A549 (cell line): ENCODE data around the gene CDH4. TPM values are rescaled to one million over a fixed set of nuclear protein-coding genes. Genes with fewer than 3 reads are reported as not detected.

Experiments
- ATAC-seq, 2 experiments: fragments of 200-7000 bp in 1 of 2; fragments of >200 bp in 1 of 2; cut with Nextera tagmentation in 1 of 2; cut with Tn5 transposase in 1 of 2; 3 replicates each; pipeline versions ENCODE4 v1.8.0 to v1.9.1; 2018 to 2020; ENCODE audit warnings: mild to moderate bottlenecking in 1 of 2, moderate library complexity in 1 of 2
- CTCF ChIA-PET: fragments of 300-600 bp; sonication (Branson Sonifier 250); formaldehyde crosslinking; extraction: SDS; loops from one replicate; lab custom pipeline; 2021; ENCODE audit warnings: antibody characterized with exemption, inconsistent platforms; lab: Yijun Ruan, JAX
- POLR2A ChIA-PET: fragments of 350-600 bp; formaldehyde crosslinking; extraction: SDS; loops from one replicate; lab custom pipeline; 2021; ENCODE audit warnings: antibody characterized with exemption, inconsistent platforms; lab: Yijun Ruan, JAX
- DNase-seq, 2 experiments: peaks; one replicate each; pipeline versions ENCODE4 v3.0.0 to v3.0.0-alpha.2; 2011 to 2016; ENCODE audit warnings: low read depth in 1 of 2, low spot score in 1 of 2
- FAIRE-seq: peaks from 2 replicates; lab custom pipeline; 2011; peaks lifted over from hg19 to GRCh38; lab: Jason Lieb, UNC
- H3K27ac ChIP-seq, 2 experiments: fragments of >200 bp; sonication (Bioruptor Twin); formaldehyde crosslinking; 3 replicates each; pipeline ENCODE4 v1.5.1; 2016 to 2017
- H3K4me1 ChIP-seq: fragments of >200 bp; sonication (Bioruptor Twin); formaldehyde crosslinking; 3 replicates; pipeline ENCODE4 v1.6.1; 2016
- H3K4me2 ChIP-seq: fragments of >200 bp; sonication (Bioruptor Twin); formaldehyde crosslinking; 3 replicates; pipeline ENCODE4 v1.6.1; 2016
- H3K4me3 ChIP-seq: fragments of >200 bp; sonication (Bioruptor Twin); formaldehyde crosslinking; 3 replicates; pipeline ENCODE4 v1.5.1; 2016
- H3K9me3 ChIP-seq: fragments of >200 bp; sonication (Bioruptor Twin); formaldehyde crosslinking; 3 replicates; pipeline ENCODE4 v1.6.1; 2016
- CBX2 ChIP-seq: fragments of 200-600 bp; sonication (generic); IDR thresholded peaks from 2 replicates; pipeline ENCODE4 v1.6.1; 2016; ENCODE audit warnings: low read depth, mild to moderate bottlenecking, borderline replicate concordance
- E2F6 ChIP-seq: IDR thresholded peaks from 2 replicates; pipeline ENCODE4 v1.6.1; 2012; ENCODE audit warnings: low read depth, borderline replicate concordance
- ESRRA ChIP-seq: fragments of 150-350 bp; IDR thresholded peaks from 2 replicates; pipeline ENCODE4 v1.6.1; 2014; ENCODE audit warnings: mild to moderate bottlenecking, low read length, borderline replicate concordance
- FOXS1 ChIP-seq: fragments of 250-450 bp; sonication (Bioruptor Pico); IDR thresholded peaks from 2 replicates; pipeline ENCODE4 v1.5.0; 2020; ENCODE audit warnings: mild to moderate bottlenecking, moderate library complexity
- GATA3 ChIP-seq: IDR thresholded peaks from 2 replicates; pipeline ENCODE4 v1.6.1; 2012; ENCODE audit warnings: borderline replicate concordance
- JUN ChIP-seq, 2 experiments: fragments of >200 bp; sonication (Bioruptor Twin); formaldehyde crosslinking; IDR thresholded peaks; 2 replicates in 1 of 2; 3 replicates in 1 of 2; pipeline ENCODE4 v1.6.1; 2016 to 2017
- JUNB ChIP-seq: fragments of >200 bp; sonication (Bioruptor Twin); formaldehyde crosslinking; IDR thresholded peaks from 2 replicates; pipeline ENCODE4 v1.6.1; 2016
- MAFK ChIP-seq: fragments of 450-650 bp; IDR thresholded peaks from 2 replicates; pipeline ENCODE4 v1.6.1; 2014; ENCODE audit not compliant: partially characterized antibody
- MAX ChIP-seq: IDR thresholded peaks from 2 replicates; pipeline ENCODE4 v1.6.1; 2012
- MAZ ChIP-seq: fragments of 150-350 bp; IDR thresholded peaks from 2 replicates; pipeline ENCODE4 v1.6.1; 2014; ENCODE audit warnings: antibody characterized with exemption, low read depth, low read length, borderline replicate concordance
- NFE2L2 ChIP-seq: fragments of 150-350 bp; conservative IDR thresholded peaks from 2 replicates; pipeline ENCODE4 v1.6.1; 2014; ENCODE audit warnings: low read length
- NR3C1 ChIP-seq: fragments of >200 bp; sonication (Bioruptor Twin); formaldehyde crosslinking; IDR thresholded peaks from 3 replicates; pipeline ENCODE4 v1.6.1; 2017
- PHF8 ChIP-seq: fragments of 200-600 bp; sonication (generic); IDR thresholded peaks from 2 replicates; pipeline ENCODE4 v1.6.1; 2016; ENCODE audit warnings: low read depth, mild to moderate bottlenecking, antibody characterized with exemption, moderate library complexity, borderline replicate concordance
- POLR2AphosphoS2 ChIP-seq: conservative IDR thresholded peaks from 2 replicates; pipeline ENCODE4 v1.6.1; 2012; ENCODE audit warnings: low read length, improper control_type of control experiment, inconsistent platforms
- RAD21 ChIP-seq, 2 experiments: fragments of >200 bp in 1 of 2; sonication (Bioruptor Twin) in 1 of 2; formaldehyde crosslinking in 1 of 2; IDR thresholded peaks in 1 of 2; conservative IDR thresholded peaks in 1 of 2; 2 replicates in 1 of 2; 3 replicates in 1 of 2; pipeline ENCODE4 v1.6.1; 2012 to 2018; ENCODE audit warnings: inconsistent platforms in 1 of 2
- RARB ChIP-seq: fragments of 250-450 bp; sonication (Bioruptor Pico); IDR thresholded peaks from 2 replicates; pipeline ENCODE4 v1.8.0; 2021; ENCODE audit warnings: mild to moderate bottlenecking, moderate library complexity
- RCOR1 ChIP-seq: fragments of 150-350 bp; IDR thresholded peaks from 2 replicates; pipeline ENCODE4 v1.6.1; 2014; ENCODE audit warnings: antibody characterized with exemption, low read length, low read depth
- RFX5 ChIP-seq: fragments of 450-650 bp; IDR thresholded peaks from 2 replicates; pipeline ENCODE4 v1.7.1; 2014; ENCODE audit warnings: antibody characterized with exemption, mild to moderate bottlenecking, moderate library complexity
- SREBF2 ChIP-seq: fragments of 450-650 bp; IDR thresholded peaks from 2 replicates; pipeline ENCODE4 v1.6.1; 2014; ENCODE audit warnings: mild to moderate bottlenecking, moderate library complexity
- TFCP2L1 ChIP-seq: fragments of 250-450 bp; sonication (Bioruptor Pico); IDR thresholded peaks from 2 replicates; pipeline ENCODE4 v1.5.0; 2021; ENCODE audit warnings: mild to moderate bottlenecking
- ZSCAN20 ChIP-seq: fragments of 250-450 bp; sonication (Bioruptor Pico); IDR thresholded peaks from 2 replicates; pipeline ENCODE4 v1.8.0; 2022; ENCODE audit warnings: mild to moderate bottlenecking, moderate library complexity
- WGBS: methylation state at CpG from one replicate; pipeline ENCODE4 v1.1.6; 2017; ENCODE audit errors: missing lambda C conversion rate; 5-methylcytosine and 5-hydroxymethylcytosine counted together
- polyA plus RNA-seq, 4 experiments: library from polyadenylated mRNA; depleted of rRNA in 3 of 4; stranded (reverse); fragments of >200 nt; fragmentation: RNase III in 1 of 4; extraction: RNeasy Plus Mini Kit Qiagen cat#74134 plus additional on column Dnase treatment in 1 of 4; gene quantifications; 2 replicates in 3 of 4; 3 replicates in 1 of 4; pipeline ENCODE4 v1.2.3, GENCODE V29; 2011 to 2017
- TF ChIP-seq, protein P1 (sequence below): fragments of >200 bp; sonication (Bioruptor Twin); formaldehyde crosslinking; IDR thresholded peaks from 3 replicates; pipeline ENCODE4 v1.5.1; 2016

The CDH4 gene
- polyA plus RNA-seq, 2 of the 4 experiments (the other 2 are of a cell fraction), result 3.4 to 10.3 TPM

DNA sequence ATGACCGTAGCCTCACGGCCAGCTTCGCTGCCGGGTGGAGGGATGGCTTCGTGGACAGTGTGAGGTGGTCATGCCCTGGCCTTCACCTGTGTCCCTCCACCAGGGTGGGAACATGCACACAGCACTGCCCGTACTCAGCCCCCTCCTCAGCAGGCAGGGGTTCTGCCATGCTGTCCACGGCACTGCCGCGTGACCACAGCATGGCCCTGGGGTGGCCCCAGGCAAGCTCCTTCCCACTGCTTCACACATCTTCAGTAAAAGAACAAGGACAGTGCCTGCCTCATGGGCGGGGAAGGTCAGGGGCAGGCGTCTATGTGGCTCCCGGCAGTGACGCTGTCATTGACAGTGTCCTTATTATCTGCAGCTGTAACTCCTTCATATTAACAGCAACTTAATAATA lies 607.7 kb downstream of the CDH4 start:
- ChIA-PET CTCF (interaction anchor here (1.2 kb wide), 1 partner anchor 75 kb away, joined by 3 read pairs; no protein-coding TSS in a partner anchor), POLR2A (no interaction called here)
- Histone ChIP-seq H3K4me2 (no peak overlapping the region), H3K4me1 (no peaks in the 10 kb centered on the region), H3K4me3 (no peak overlapping the region), H3K27ac (no peak overlapping the region), H3K9me3 (no peaks in the 10 kb centered on the region)
- WGBS, result 84% methylated on average over 8 of the region's 13 CpGs
- FAIRE-seq, result no peak
- ATAC-seq, result no peak
- TF ChIP-seq ZSCAN20 (CRISPR knock-in tag) (no peak), SREBF2 (no peak), MAX (no peak), NR3C1 (no peak), POLR2AphosphoS2 (no peak), RCOR1 (no peak), PHF8 (no peak), RARB (CRISPR knock-in tag) (no peak)
- TF ChIP-seq, protein P1, sequence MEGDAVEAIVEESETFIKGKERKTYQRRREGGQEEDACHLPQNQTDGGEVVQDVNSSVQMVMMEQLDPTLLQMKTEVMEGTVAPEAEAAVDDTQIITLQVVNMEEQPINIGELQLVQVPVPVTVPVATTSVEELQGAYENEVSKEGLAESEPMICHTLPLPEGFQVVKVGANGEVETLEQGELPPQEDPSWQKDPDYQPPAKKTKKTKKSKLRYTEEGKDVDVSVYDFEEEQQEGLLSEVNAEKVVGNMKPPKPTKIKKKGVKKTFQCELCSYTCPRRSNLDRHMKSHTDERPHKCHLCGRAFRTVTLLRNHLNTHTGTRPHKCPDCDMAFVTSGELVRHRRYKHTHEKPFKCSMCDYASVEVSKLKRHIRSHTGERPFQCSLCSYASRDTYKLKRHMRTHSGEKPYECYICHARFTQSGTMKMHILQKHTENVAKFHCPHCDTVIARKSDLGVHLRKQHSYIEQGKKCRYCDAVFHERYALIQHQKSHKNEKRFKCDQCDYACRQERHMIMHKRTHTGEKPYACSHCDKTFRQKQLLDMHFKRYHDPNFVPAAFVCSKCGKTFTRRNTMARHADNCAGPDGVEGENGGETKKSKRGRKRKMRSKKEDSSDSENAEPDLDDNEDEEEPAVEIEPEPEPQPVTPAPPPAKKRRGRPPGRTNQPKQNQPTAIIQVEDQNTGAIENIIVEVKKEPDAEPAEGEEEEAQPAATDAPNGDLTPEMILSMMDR, result no peak
- DNase-seq, result no peak

- POLR2A ChIA-PET, result no interaction called here
- Histone ChIP-seq H3K4me2 (no peak overlapping the region), H3K27ac (no peak overlapping the region), H3K9me3 (no peaks in the 10 kb centered on the region), H3K4me1 (no peaks in the 10 kb centered on the region)
- ATAC-seq (no peak), DNase-seq (no peak), FAIRE-seq (no peak)
- TF ChIP-seq FOXS1 (CRISPR knock-in tag) (no peak), MAFK (no peak), JUN (IDR thresholded peaks at IDR 0.05) (no peak), RAD21 (conservative IDR thresholded peaks at IDR 0.05 in 1 of 2, IDR thresholded peaks at IDR 0.05 in 1 of 2) (no peak; a peak in 1 of 5 replicates), GATA3 (no peak), SREBF2 (no peak), RFX5 (no peak), E2F6 (no peak), CBX2 (no peak), ZSCAN20 (CRISPR knock-in tag) (no peak), ESRRA (no peak), JUNB (no peak), NFE2L2 (no peak), TFCP2L1 (CRISPR knock-in tag) (no peak), MAZ (no peak)
- TF ChIP-seq, protein P1, result no peak
- TF ChIP-seq, all 56 proteins: peak for 0
- WGBS, result 57% methylated on average over 6 of the region's 8 CpGs
- no peak overlapping the region for H3K4me3 ChIP-seq
- CTCF ChIA-PET, result interaction anchor here (1.2 to 1.3 kb wide), 2 partner anchors 22 to 76 kb away, joined by 3 read pairs; no protein-coding TSS in a partner anchor
Observed at GRCh38 chr20:61860260-61860987, 608.4 kb downstream of the CDH4 start.
